AG10803 (cell line): ENCODE results near the gene PDE4DIP.
"Not testable (repeated sequence)": the region's sequence is repeated elsewhere in the genome, so short reads cannot be mapped to it uniquely, and the experiment has no call there.

Experiments
- DNase-seq: peaks from one replicate; pipeline ENCODE4 v3.0.0; 2010; ENCODE audit warnings: low read depth
- H3K4me3 ChIP-seq: 2 replicates; pipeline ENCODE4 v1.5.1; 2011; ENCODE audit warnings: mild to moderate bottlenecking, low read length, control low read depth

The PDE4DIP gene

DNA sequence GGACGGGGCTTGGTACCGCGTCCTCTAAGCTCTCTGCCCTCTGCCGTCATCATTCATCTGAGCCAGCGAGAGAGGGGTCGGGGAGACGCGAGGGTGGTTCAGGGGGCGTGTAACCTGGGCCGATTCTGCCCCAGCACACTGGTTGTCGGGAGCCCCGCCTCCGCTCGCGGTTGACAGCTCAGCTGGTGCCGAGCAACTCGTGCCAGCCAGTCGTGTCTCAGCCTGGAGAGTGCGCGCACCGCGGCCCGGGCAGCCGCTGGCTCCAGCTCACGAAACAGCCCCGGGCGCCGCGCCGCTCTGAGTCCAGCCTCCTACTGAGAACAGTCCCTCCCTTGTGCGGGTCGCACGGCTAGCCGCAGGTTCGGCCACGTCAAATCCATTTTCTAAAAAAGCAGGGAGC is at the start of gene PDE4DIP:
PDE4DIP (plus strand) TSS at position 209 of the 400 bp plus-strand sequence. CDS start 347 bp downstream, outside the sequence.
- H3K4me3 ChIP-seq: not testable (repeated sequence)

DNA sequence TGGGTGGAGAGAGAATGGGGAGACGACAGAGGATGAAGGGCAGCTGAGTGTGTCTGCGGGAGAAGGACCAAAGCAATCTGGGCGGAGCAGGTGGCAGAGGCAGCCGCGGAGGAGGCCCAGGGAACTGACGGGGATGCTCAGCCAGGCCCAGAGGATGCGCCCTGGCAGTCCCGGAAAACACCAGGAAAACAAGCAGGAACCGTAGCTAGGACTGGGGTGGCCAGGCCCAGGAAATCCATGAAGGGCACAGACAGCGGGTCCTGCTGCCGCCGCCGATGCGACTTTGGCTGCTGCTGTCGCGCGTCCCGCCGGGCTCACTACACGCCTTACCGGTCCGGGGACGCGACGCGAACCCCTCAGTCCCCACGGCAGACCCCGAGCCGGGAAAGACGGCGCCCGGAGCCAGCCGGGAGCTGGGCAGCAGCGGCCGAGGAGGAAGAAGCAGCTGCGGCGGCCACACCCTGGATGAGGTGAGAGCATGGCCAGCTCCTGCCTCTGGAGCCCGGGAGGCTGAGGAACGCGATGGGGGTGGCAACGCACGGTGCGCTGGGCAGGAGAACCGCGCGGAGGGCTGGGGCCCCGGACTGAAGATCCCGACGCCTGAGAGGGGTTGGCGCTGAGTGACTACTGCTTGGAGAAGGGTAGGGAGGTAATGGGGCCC is 35.8 kb upstream of the PDE4DIP start:
- DNase-seq, H3K4me3 ChIP-seq: not testable (repeated sequence)

More for the DNA sequence above, at the start of gene PDE4DIP:
- DNase-seq: not testable (repeated sequence)

GRCh38 chr1:148808929-148809283 is 35.3 kb upstream of the PDE4DIP start:
- DNase-seq, H3K4me3 ChIP-seq: not testable (repeated sequence)

DNA sequence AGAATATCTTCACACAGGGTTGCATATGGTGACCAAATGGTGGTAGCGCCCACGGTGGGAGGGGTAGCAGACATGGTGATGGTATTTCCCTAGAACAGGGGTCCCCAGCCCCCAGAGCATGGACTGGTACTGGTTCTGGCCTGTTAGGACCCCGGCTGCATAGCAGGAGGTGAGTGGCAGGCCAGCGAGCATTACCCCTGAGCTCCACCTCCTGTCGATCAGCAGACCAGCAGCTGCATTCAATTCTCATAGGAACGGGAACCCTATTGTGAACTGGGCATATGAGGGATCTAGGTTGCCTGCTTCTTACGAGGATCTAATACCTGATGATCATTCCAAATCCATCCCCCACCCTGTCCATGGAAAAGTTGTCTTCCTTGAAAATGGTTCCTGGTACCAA is 22.0 kb upstream of the PDE4DIP start:
- H3K4me3 ChIP-seq, DNase-seq: not testable (repeated sequence)

GRCh38 chr1:148823822-148824221 is 20.4 kb upstream of the PDE4DIP start:
- not testable (repeated sequence) for DNase-seq, H3K4me3 ChIP-seq

DNA sequence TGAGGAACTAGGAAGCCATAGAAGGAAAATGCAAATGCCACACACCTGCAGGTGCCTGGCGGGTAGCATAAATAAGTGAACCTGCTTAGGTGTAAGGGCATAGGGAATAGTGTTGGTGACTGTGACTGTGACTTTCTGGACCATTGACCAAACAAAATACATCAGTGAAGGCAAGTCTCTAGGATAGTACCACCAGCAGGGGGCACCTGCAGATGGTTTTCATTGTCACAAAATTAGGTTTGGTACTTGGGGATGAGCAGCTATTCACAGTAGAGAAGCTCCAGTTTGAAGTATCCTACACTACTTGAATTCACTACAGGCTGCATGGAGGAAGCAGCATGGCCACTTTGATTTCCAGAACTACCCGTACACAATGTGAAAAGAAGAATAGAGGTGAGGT is 19.2 kb upstream of the PDE4DIP start:
- H3K4me3 ChIP-seq, DNase-seq: not testable (repeated sequence)

DNA sequence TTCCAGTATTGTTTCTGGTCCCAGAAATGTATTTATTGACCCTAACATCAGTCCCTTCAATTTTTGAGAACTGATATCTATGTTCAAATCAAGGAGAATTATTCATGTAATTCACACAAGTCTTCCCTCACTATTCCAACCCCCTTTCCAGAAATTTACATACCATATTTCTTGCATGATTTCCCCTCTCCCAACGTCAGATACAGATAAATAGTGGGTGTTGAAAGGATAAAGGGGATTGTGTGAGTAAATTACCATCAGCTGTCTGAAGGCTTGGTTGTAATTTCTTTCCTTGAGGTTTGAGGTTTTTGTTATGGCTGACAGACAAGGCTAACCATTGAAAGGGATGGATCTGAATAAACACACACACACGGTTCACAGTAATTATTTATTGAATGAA is 15.7 kb upstream of the PDE4DIP start:
- not testable (repeated sequence) for DNase-seq

GRCh38 chr1:148828962-148829361 is 15.3 kb upstream of the PDE4DIP start:
- not testable (repeated sequence) for H3K4me3 ChIP-seq, DNase-seq

More for the DNA sequence above, 15.7 kb upstream of the PDE4DIP start:
- H3K4me3 ChIP-seq: not testable (repeated sequence)

DNA sequence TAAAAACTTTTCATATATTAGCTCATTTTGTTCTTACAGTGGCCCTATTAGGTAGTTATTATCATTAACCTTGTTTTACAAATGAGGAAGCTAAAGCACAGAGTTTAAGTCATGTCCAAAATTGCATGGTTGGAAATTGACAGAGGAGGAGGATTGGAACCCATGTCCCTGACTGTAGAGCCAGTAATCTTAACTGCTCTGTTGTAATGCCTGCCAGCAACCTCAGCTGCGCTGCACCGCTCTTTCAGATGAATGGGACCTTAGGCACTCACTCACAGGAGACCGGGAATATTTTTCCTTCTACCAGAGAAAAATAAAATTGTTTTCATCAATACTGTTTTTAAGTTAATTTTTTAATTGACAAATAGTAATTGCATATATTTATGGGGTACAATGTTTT is 14.9 kb upstream of the PDE4DIP start:
- H3K4me3 ChIP-seq, DNase-seq: not testable (repeated sequence)

DNA sequence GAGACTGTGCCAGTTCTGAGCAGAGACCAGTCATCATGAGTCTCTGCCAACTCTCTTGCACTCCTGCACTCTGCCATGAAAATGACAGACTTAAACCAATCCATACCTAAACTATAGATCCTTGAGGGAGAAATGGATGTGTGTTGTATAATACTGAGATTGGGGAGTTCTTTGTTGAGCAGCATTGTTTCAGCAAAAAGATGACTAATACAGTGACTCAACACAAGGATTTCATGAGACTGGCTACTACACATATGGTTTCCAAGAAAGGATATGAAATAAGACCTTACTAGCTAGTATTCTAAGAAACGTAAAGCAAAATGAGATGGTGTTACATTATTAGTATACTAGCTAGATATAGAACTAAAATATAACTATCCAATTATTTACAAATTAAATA is 3.0 kb upstream of the PDE4DIP start:
- H3K4me3 ChIP-seq, DNase-seq: not testable (repeated sequence)

- DNase-seq, H3K4me3 ChIP-seq: not testable (repeated sequence)
Observed at GRCh38 chr1:148844651-148845050, 423 bp downstream of the PDE4DIP start.

DNA sequence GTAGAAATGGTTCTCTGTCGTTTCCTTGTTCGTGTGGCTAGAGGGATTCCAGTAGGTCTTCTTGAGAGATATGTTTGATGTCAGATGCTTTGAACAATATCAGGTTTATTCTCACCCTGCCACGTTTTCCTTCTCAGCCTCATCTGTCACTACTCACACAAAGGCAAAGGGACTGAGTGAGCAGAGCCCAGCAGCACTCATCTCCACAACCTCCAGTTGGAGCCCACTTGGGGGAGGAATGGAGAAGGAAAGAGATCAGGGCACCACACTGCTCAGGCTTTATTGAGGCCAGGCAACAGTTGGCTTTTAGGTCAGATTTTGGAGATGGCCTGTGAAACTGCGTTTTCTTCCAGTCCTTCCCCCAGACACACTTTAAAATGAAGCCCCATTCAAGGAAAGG is 840 bp downstream of the PDE4DIP start:
- H3K4me3 ChIP-seq, DNase-seq: not testable (repeated sequence)

GRCh38 chr1:148850347-148850746 is 6.1 kb downstream of the PDE4DIP start:
- not testable (repeated sequence) for DNase-seq

DNA sequence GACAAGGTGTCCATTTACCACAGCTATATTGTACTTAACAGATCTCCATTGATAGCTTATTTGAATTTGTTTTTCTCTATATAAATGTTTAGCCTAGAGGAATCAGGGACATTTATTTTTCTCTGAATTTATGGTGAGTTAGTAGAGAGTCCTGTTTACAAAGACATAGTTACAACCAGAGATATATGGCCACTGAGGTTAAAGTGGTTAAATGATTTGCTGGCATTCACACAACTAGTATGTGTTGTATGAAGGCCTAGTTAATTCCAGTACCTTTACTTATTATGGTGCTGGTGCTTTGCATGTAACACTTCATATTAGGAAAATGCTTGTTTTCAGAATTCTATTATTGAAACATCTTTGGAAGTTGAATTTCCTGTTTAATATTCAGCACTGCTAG is 6.6 kb downstream of the PDE4DIP start:
- not testable (repeated sequence) for H3K4me3 ChIP-seq, DNase-seq

More at GRCh38 chr1:148850347-148850746, 6.1 kb downstream of the PDE4DIP start:
- not testable (repeated sequence) for H3K4me3 ChIP-seq

- not testable (repeated sequence) for H3K4me3 ChIP-seq, DNase-seq
Observed at GRCh38 chr1:148851684-148852083, 7.5 kb downstream of the PDE4DIP start.

- not testable (repeated sequence) for DNase-seq, H3K4me3 ChIP-seq
Observed at GRCh38 chr1:148853363-148853762, 9.1 kb downstream of the PDE4DIP start.

GRCh38 chr1:148854063-148854462 is 9.8 kb downstream of the PDE4DIP start:
- not testable (repeated sequence) for H3K4me3 ChIP-seq, DNase-seq

DNA sequence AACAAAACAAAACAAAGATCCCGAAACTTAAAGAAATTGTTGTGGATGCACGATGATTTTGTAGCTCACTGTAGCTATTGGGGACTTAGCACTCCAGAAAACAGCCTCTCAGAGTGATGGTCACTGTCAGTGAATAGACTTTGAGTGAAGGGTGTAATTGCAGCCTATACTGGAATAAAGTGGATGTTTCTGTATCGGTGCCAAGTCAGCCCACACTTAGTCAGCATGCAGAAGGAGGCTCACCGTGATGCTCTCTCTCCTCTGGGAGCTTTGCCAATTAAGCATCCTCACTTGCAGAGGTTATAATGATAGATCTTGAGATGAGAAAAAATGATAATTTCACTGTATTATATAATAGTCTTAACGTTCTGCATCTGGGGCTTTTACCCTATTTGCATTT is 11.1 kb downstream of the PDE4DIP start:
- not testable (repeated sequence) for H3K4me3 ChIP-seq, DNase-seq

DNA sequence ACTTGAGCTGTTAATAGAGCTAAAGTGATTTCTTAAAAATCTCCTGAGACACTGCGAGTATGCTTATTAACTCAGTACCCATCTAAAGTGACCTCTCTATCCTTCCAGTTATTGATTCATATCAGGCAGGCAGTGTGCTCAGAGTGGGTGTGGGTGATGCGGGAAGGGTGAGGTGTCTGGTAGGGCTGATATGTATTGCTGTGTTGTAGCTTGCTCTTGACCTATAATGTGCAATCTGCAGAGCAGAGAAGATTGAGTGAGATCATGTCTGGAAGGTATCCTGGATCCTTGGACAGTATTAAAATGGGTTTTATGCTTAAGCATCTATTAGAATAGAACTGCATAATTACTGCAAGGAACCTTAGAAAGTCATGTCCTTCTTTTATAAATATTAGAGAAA is 15.8 kb downstream of the PDE4DIP start:
- DNase-seq, H3K4me3 ChIP-seq: not testable (repeated sequence)

DNA sequence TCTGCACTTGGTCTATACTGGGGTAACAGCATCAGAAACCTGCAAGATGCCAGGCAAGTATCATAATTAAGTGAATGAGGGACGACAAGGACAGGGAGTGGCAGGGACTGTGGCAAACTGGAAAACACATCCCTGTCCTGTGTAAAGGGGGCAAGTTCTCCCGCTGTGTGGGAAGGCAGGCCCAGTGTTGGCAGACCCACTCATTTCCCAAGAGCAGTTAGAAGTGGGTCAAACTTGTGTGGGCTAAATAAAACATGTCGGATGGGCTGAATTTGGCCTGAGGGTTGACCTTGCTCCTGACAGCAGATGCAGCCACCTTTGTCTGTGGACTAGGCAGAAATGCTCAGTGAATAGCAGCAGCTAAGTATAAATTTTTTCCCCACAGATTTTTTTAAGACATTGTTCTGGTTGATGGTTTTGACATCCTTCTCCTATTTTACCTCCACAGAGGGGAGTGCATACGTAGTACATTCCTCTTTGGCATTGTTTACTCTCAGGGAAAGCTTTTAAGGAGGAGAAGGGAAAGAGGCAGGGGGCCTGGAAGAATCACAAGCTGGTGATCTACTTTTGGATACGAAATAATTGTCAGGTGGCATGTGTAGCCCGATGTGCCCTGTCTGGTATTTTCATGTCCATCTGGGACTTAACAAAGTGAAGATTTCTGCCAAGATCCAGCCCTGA is 16.5 kb downstream of the PDE4DIP start:
- H3K4me3 ChIP-seq, DNase-seq: not testable (repeated sequence)

GRCh38 chr1:148862590-148862989 is 18.4 kb downstream of the PDE4DIP start:
- H3K4me3 ChIP-seq, DNase-seq: not testable (repeated sequence)
